Cerebellar nuclear complex (tissue), 1 donor: Measurements from ENCODE around the gene UCP2.
"Not testable (repeated sequence)": the region's sequence is repeated elsewhere in the genome, so short reads cannot be mapped to it uniquely, and the experiment has no call there.

Experiments
- DNase-seq, 2 experiments: peaks; one replicate each; lab custom pipeline; 2025; lab: John Stamatoyannopoulos, UW

UCP2 gene

GRCh38 chr11:73944085-73944484, 38.6 kb downstream of the UCP2 start:
- DNase-seq, result no peak

GRCh38 chr11:73942010-73942409, 40.6 kb downstream of the UCP2 start:
- DNase-seq, result no peak

DNA sequence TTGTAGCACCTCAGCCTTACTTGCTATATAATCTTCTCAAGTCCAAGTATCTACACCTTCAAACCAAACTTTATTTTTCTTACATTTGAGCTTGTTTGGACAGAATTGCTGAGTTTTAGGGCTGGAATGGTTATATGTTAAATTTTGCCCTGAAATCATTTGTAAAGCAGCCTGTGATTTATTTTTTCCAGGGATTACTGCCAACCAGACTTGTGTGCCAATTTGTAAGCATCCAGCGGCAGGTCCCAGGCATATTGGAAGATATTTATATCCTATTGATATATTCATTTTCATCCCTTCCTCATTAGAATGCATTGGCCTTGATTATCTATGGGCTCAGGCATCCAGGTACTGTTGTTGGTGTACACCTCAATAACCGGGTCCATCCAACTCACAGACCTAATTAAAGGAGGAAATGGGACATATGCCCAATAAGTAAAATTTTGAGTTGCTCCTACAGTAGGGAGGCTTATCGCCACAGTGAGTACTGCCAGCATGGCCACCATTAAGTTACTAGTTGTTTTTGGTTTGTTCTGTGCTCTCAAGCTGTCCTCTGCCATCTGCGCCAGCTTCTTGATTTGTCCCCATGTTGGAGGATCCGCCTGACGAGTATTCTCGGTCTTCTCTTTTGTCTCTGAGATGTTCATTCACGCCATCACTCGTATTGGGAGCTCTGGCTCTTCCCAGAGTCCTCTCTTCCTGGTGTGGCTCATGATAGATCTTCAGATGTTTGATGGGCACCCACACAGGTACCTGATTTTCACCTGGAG, 41.7 kb downstream of the UCP2 start:
- no peak for DNase-seq

- no peak for DNase-seq
Observed at GRCh38 chr11:73939096-73939495, 43.5 kb downstream of the UCP2 start.

DNA sequence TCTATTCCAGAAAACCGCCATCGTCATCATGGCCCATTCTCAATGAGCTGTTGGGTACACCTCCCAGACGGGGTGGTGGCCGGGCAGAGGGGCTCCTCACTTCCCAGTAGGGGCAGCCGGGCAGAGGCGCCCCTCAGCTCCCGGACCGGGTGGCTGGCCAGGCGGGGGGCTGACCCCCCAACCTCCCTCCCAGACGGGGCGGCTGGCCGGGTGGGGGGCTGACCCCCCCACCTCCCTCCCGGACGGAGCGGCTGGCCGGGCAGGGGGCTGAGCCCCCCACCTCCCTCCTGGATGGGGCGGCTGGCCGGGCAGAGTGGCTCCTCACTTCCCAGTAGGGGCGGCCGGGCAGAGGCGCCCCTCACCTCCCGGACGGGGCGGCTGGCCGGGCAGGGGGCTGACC, 46.6 kb downstream of the UCP2 start:
- not testable (repeated sequence) for DNase-seq

- DNase-seq, result no peak
Observed at GRCh38 chr11:73932781-73933180, 49.9 kb downstream of the UCP2 start.

- DNase-seq, result no peak
Observed at GRCh38 chr11:73931951-73932350, 50.7 kb downstream of the UCP2 start.

- no peak for DNase-seq
Observed at GRCh38 chr11:73931039-73931645, 51.5 kb downstream of the UCP2 start.

DNA sequence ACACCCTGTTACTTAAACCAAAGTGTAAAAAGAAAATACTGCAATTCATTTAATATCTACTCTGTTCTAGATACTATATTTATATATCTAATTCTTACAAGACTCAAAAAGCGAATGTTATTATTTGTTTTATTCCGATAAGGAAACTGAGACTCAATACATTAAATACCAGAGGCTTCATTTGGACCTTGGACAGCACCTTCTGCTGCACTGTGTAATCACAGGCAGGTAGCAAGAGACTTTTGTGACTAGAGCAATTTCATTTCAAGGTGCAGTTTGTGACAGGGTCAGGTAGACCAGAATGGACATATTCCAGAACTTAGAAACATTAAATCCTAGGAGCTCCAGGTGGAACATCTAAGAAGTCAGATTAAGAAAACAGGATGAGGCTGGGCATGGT, 53.3 kb downstream of the UCP2 start:
- DNase-seq, result no peak
